GM12801 (cell line): ENCODE measurements around the gene SH3BP5.

Source experiments
- CTCF ChIP-seq: IDR thresholded peaks from one replicate; pipeline ENCODE4 v1.5.1; 2011; ENCODE audit warnings: control low read depth; ENCODE audit not compliant: insufficient read length; ENCODE audit errors: extremely low read depth

Gene SH3BP5

DNA sequence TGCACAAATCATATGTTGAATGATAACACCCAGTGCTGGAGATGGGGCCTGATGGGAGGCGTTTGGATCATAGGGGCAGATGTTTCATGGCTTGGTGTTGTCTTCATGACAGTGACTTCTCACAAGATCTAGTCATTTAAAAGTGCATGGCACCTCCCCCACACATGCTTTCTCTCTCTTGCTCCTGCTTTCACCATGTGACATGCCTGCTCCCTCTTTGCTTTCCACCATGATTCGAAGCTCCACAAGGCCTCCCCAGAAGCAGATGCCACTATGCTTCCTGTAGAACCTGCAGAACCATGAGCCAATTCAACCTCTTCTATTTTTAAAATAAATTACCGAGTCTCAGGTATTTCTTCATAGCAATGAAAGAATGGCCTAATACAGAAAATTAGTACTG is 17.8 kb upstream of the SH3BP5 start:
- no peak for TF ChIP-seq CTCF

GRCh38 chr3:15348246-15348645 is 15.9 kb upstream of the SH3BP5 start:
- no peak for TF ChIP-seq CTCF

- no peak for TF ChIP-seq CTCF
These were observed 15.3 kb upstream of the SH3BP5 start for GRCh38 chr3:15347737-15348110.

- no peak for TF ChIP-seq CTCF
These were observed 14.8 kb upstream of the SH3BP5 start for GRCh38 chr3:15347063-15347736.

DNA sequence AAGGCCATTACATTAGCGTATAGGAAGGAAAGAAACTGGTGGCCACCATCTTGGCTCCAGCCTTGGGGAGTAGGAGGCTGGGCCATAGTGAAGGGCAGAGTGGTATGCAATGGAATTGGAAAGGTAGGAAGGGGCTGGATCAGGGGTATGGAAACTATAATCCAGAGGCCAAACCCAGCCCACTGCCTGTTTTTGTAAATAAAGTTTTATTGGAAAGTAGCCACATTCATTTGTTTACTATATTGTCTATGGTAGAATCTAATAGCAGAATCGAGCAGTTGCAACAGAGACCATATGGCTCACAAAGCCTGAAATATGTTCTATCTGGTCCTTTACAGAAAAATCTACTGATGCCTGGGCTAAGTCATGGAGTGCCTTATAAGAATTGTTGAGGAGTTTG is 14.1 kb upstream of the SH3BP5 start:
- no peak for TF ChIP-seq CTCF

GRCh38 chr3:15345608-15346137 is 13.3 kb upstream of the SH3BP5 start:
- no peak for TF ChIP-seq CTCF

- no peak for TF ChIP-seq CTCF
These were observed 12.8 kb upstream of the SH3BP5 start for GRCh38 chr3:15345066-15345607.
